ENCODE data around the gene FRMPD4. TPM values are rescaled to one million over a fixed set of nuclear protein-coding genes. Genes with fewer than 3 reads are reported as not detected.

FRMPD4 gene
- polyA plus RNA-seq, 2 of the 4 experiments (the other 2 are of a cell fraction) = 0.08 to 0.28 TPM

DNA sequence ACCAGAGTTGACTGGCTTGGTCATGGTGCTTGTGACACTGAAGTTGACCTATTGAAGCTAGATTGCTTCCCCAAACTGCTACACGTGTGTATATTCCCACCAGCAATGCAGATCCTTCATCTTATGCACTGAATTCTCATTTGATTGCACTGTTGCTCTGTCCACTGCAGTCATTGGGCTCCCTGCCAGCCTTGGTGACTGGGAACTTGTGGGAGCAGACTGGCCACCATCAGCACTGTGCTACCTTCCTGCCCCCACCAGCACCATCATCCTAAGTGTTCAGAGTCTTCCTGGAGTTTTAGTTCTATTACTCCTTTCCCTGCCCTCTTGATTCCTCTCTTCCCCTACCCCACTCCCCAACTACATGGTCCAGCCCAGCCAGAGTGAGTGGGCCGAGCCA is 535.2 kb downstream of the FRMPD4 start:
- 0% methylated on average over 2 of the region's 2 CpGs for WGBS (ENCODE audit: missing lambda C conversion rate)
- DNase-seq (ENCODE audit: low read depth in 1 of 2, low spot score in 1 of 2) = no peak
- TF ChIP-seq HOXB13 (CRISPR knock-in tag; IDR thresholded peaks at IDR 0.05; ENCODE audit: low read depth) (no peak), RAD21 (conservative IDR thresholded peaks at IDR 0.05 in 1 of 2, IDR thresholded peaks at IDR 0.05 in 1 of 2) (no peak)
- TF ChIP-seq, protein P1, sequence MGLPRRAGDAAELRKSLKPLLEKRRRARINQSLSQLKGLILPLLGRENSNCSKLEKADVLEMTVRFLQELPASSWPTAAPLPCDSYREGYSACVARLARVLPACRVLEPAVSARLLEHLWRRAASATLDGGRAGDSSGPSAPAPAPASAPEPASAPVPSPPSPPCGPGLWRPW (IDR thresholded peaks at IDR 0.05) = no peak
- TF ChIP-seq, protein P2, sequence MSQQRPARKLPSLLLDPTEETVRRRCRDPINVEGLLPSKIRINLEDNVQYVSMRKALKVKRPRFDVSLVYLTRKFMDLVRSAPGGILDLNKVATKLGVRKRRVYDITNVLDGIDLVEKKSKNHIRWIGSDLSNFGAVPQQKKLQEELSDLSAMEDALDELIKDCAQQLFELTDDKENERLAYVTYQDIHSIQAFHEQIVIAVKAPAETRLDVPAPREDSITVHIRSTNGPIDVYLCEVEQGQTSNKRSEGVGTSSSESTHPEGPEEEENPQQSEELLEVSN (IDR thresholded peaks at IDR 0.05; ENCODE audit: borderline replicate concordance, low read depth) = no peak
- TF ChIP-seq, protein P3, sequence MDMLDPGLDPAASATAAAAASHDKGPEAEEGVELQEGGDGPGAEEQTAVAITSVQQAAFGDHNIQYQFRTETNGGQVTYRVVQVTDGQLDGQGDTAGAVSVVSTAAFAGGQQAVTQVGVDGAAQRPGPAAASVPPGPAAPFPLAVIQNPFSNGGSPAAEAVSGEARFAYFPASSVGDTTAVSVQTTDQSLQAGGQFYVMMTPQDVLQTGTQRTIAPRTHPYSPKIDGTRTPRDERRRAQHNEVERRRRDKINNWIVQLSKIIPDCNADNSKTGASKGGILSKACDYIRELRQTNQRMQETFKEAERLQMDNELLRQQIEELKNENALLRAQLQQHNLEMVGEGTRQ (IDR thresholded peaks at IDR 0.05) = no peak
- no peak overlapping the region for H3K27ac ChIP-seq
- H3K9me3 ChIP-seq = no peaks in the 10 kb centered on the region
- ChIA-PET CTCF (interaction anchor here (1.6 kb wide), 1 partner anchor 29 kb away, joined by 4 read pairs; no protein-coding TSS in a partner anchor), POLR2A (no interaction called here)
- ATAC-seq = no peak
- no peak overlapping the region for H3K4me2 ChIP-seq
- H3K4me1 ChIP-seq = no peaks in the 10 kb centered on the region
- no peak for FAIRE-seq
- no peak overlapping the region for H3K4me3 ChIP-seq

DNA sequence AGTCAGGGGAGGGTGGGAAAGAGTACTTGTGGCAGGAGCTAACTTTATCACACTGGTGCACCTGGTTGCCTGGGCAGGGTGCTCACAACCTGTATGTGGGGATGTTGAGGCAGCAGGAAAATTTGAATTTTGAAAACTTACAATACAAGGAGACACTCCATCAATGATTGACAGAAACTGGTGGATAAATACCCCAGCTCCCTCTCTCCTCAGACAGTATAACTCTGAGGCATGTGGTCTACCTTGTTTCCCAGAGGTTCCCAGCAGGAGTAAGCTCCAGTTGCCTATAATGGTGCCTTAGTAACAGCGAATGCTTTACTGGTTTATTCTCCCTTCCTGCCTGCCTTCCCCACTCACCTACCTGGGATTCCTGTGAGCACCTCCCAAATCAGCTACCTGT is 541.2 kb downstream of the FRMPD4 start:
- WGBS (ENCODE audit: missing lambda C conversion rate) = 13% methylated on average over 1 of the region's 1 CpG
- no peak for ATAC-seq
- no peak for DNase-seq (ENCODE audit: low read depth in 1 of 2, low spot score in 1 of 2)
- ChIA-PET POLR2A (no interaction called here), CTCF (interaction anchor here (1.1 to 1.2 kb wide), 2 partner anchors 21 to 91 kb away, joined by 3 read pairs; no protein-coding TSS in a partner anchor)
- Histone ChIP-seq H3K4me2 (no peak overlapping the region), H3K9me3 (no peaks in the 10 kb centered on the region), H3K27ac (no peak overlapping the region), H3K4me1 (no peaks in the 10 kb centered on the region), H3K4me3 (no peak overlapping the region)
- no peak for TF ChIP-seq FOXS1 (CRISPR knock-in tag; IDR thresholded peaks at IDR 0.05)
- no peak for TF ChIP-seq RCOR1 (IDR thresholded peaks at IDR 0.05; ENCODE audit: low read depth, low read length)
- no peak for TF ChIP-seq MYC (IDR thresholded peaks at IDR 0.05; ENCODE audit: borderline replicate concordance, low read length)
- FAIRE-seq = no peak

DNA sequence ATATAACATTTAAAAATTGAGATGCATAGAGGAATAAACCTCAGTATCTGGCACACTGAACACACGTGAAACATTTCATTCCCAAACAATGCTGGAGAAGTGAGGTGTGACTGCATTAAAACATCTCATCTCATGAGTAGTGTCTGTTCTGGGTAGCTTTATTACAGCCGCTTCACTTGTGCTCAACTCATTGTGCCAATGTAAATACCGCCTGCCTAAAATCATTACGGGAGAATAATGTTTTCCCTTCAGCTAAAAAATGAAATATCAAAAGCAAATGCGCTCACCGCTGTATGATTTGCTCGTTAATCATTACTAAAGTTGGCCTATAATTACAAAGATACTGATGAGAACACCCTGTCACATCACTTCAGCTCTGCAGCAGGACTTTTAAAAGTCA is 542.8 kb downstream of the FRMPD4 start:
- no peak for ATAC-seq
- 13% methylated on average over 7 of the region's 7 CpGs for WGBS (ENCODE audit: missing lambda C conversion rate)
- CTCF ChIA-PET = no interaction called here
- Histone ChIP-seq H3K9me3 (no peaks in the 10 kb centered on the region), H3K27ac (no peak overlapping the region), H3K4me1 (no peaks in the 10 kb centered on the region), H3K4me3 (no peak overlapping the region), H3K4me2 (peak overlapping the region; percentile 50; the same call in 1 of the 3 replicates)
- TF ChIP-seq RCOR1 (IDR thresholded peaks at IDR 0.05; ENCODE audit: low read depth, low read length) (no peak), EHMT2 (IDR thresholded peaks at IDR 0.05; ENCODE audit: low read depth) (no peak), HDAC2 (IDR thresholded peaks at IDR 0.05) (no peak), SREBF2 (IDR thresholded peaks at IDR 0.05) (no peak), HOXA7 (CRISPR knock-in tag; IDR thresholded peaks at IDR 0.05) (no peak), CBX8 (IDR thresholded peaks at IDR 0.05) (no peak), ESRRA (IDR thresholded peaks at IDR 0.05; ENCODE audit: borderline replicate concordance, low read length) (no peak), POLR2AphosphoS2 (conservative IDR thresholded peaks at IDR 0.05; ENCODE audit: low read length) (no peak), TFCP2L1 (CRISPR knock-in tag; IDR thresholded peaks at IDR 0.05) (no peak), FOXS1 (CRISPR knock-in tag; IDR thresholded peaks at IDR 0.05) (no peak)
- TF ChIP-seq, protein P4, sequence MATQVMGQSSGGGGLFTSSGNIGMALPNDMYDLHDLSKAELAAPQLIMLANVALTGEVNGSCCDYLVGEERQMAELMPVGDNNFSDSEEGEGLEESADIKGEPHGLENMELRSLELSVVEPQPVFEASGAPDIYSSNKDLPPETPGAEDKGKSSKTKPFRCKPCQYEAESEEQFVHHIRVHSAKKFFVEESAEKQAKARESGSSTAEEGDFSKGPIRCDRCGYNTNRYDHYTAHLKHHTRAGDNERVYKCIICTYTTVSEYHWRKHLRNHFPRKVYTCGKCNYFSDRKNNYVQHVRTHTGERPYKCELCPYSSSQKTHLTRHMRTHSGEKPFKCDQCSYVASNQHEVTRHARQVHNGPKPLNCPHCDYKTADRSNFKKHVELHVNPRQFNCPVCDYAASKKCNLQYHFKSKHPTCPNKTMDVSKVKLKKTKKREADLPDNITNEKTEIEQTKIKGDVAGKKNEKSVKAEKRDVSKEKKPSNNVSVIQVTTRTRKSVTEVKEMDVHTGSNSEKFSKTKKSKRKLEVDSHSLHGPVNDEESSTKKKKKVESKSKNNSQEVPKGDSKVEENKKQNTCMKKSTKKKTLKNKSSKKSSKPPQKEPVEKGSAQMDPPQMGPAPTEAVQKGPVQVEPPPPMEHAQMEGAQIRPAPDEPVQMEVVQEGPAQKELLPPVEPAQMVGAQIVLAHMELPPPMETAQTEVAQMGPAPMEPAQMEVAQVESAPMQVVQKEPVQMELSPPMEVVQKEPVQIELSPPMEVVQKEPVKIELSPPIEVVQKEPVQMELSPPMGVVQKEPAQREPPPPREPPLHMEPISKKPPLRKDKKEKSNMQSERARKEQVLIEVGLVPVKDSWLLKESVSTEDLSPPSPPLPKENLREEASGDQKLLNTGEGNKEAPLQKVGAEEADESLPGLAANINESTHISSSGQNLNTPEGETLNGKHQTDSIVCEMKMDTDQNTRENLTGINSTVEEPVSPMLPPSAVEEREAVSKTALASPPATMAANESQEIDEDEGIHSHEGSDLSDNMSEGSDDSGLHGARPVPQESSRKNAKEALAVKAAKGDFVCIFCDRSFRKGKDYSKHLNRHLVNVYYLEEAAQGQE (IDR thresholded peaks at IDR 0.05) = no peak
- TF ChIP-seq, protein P5, sequence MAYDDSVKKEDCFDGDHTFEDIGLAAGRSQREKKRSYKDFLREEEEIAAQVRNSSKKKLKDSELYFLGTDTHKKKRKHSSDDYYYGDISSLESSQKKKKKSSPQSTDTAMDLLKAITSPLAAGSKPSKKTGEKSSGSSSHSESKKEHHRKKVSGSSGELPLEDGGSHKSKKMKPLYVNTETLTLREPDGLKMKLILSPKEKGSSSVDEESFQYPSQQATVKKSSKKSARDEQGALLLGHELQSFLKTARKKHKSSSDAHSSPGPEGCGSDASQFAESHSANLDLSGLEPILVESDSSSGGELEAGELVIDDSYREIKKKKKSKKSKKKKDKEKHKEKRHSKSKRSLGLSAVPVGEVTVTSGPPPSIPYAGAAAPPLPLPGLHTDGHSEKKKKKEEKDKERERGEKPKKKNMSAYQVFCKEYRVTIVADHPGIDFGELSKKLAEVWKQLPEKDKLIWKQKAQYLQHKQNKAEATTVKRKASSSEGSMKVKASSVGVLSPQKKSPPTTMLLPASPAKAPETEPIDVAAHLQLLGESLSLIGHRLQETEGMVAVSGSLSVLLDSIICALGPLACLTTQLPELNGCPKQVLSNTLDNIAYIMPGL (CRISPR knock-in tag; IDR thresholded peaks at IDR 0.05; ENCODE audit: borderline replicate concordance) = no peak
- FAIRE-seq = no peak
- DNase-seq (ENCODE audit: low read depth in 1 of 2, low spot score in 1 of 2) = no peak
- POLR2A ChIA-PET = no interaction called here

All from A549 (cell line).